ENCODE results near the gene EHHADH.

GRCh38 chr3:185150561-185150960 lies 103.3 kb downstream of the EHHADH start:
- TF ChIP-seq, protein P1, sequence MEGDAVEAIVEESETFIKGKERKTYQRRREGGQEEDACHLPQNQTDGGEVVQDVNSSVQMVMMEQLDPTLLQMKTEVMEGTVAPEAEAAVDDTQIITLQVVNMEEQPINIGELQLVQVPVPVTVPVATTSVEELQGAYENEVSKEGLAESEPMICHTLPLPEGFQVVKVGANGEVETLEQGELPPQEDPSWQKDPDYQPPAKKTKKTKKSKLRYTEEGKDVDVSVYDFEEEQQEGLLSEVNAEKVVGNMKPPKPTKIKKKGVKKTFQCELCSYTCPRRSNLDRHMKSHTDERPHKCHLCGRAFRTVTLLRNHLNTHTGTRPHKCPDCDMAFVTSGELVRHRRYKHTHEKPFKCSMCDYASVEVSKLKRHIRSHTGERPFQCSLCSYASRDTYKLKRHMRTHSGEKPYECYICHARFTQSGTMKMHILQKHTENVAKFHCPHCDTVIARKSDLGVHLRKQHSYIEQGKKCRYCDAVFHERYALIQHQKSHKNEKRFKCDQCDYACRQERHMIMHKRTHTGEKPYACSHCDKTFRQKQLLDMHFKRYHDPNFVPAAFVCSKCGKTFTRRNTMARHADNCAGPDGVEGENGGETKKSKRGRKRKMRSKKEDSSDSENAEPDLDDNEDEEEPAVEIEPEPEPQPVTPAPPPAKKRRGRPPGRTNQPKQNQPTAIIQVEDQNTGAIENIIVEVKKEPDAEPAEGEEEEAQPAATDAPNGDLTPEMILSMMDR (IDR thresholded peaks at IDR 0.05), result no peak
- TF ChIP-seq POLR2A (IDR thresholded peaks at IDR 0.05), result no peak

Data from body of pancreas (tissue), 4 donors.